GM12872 (cell line): ENCODE data around the gene SLC29A1.
A peak's percentile ranks its signal among the peaks of the same experiment; 100 is the strongest.

Experiments used
- CTCF ChIP-seq: IDR thresholded peaks from 3 replicates; pipeline ENCODE4 v1.5.1; 2011; ENCODE audit warnings: low read depth, mild to moderate bottlenecking, low read length, moderate library complexity; ENCODE audit not compliant: insufficient read depth

Gene SLC29A1

GRCh38 chr6:44232676-44233566 lies 9.5 kb downstream of the SLC29A1 start:
- no peak for TF ChIP-seq CTCF

- TF ChIP-seq CTCF: no peak
Measured at GRCh38 chr6:44233567-44234100, 10.2 kb downstream of the SLC29A1 start.

- TF ChIP-seq CTCF: peak; percentile 84
Measured at GRCh38 chr6:44234101-44235025, 11.0 kb downstream of the SLC29A1 start.

GRCh38 chr6:44235269-44235668 lies 11.9 kb downstream of the SLC29A1 start:
- no peak for TF ChIP-seq CTCF

- no peak for TF ChIP-seq CTCF
Measured at GRCh38 chr6:44235891-44236516, 12.6 kb downstream of the SLC29A1 start.

GRCh38 chr6:44237021-44237812 lies 13.8 kb downstream of the SLC29A1 start:
- no peak for TF ChIP-seq CTCF
